ENCODE results near the gene ACLY. TPM values are rescaled to one million over a fixed set of nuclear protein-coding genes. Genes with fewer than 3 reads are reported as not detected.

Gene ACLY
- total and polyA plus RNA-seq, 2 of the 13 experiments (the other 11 are each of a cell fraction or from before 2014, with no cell fraction given), result 111 to 218 TPM

DNA sequence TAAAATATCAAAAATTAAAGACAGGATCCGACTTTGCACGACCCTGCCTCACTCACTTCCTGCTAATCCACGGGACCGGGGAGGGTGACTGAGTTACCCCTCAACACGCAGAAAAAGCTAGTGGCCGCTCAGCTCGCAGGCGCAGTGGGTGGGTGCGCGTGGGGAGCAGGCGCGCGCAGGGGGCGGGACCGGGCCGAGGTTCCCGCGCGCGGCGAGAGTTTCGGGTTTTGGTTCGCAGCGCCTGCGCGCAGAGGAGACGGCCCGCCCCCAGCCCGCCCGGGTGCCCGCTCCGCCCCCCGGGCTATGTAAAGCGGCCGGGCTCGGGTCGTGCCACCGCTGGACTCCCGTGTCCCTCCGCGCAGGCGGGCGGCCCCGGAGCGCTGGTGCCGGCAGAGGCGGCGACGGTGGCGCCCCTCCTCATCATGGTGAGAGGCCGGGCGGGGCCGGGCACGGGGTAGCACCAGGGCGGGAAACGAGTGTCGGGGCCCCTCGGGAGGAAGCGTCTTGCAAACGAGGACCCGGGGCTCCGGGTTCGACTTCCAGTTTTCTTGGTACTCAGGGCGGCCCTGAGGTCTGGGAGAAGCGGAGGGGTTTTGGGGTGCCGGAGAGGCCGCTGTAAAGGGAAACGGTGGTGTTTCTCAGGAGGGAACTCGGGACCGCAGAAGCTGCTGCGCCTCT, 47.9 kb upstream of the ACLY start, which contains the start of gene CNP (continued):
- peak; percentile 86 for TF ChIP-seq MYC (CRISPR knock-in tag; IDR thresholded peaks at IDR 0.05; ENCODE audit: borderline replicate concordance)
- TF ChIP-seq ZNF709 (CRISPR knock-in tag; IDR thresholded peaks at IDR 0.05), result peak; percentile 82; the same call in 1 of the 2 replicates
- TF ChIP-seq ZNF572 (CRISPR knock-in tag; IDR thresholded peaks at IDR 0.05), result peak; percentile 83; the same call in 1 of the 2 replicates
- peak; percentile 85; the same call in 1 of the 2 replicates for TF ChIP-seq ZNF234 (CRISPR knock-in tag; conservative IDR thresholded peaks at IDR 0.05)
- TF ChIP-seq, protein P1, sequence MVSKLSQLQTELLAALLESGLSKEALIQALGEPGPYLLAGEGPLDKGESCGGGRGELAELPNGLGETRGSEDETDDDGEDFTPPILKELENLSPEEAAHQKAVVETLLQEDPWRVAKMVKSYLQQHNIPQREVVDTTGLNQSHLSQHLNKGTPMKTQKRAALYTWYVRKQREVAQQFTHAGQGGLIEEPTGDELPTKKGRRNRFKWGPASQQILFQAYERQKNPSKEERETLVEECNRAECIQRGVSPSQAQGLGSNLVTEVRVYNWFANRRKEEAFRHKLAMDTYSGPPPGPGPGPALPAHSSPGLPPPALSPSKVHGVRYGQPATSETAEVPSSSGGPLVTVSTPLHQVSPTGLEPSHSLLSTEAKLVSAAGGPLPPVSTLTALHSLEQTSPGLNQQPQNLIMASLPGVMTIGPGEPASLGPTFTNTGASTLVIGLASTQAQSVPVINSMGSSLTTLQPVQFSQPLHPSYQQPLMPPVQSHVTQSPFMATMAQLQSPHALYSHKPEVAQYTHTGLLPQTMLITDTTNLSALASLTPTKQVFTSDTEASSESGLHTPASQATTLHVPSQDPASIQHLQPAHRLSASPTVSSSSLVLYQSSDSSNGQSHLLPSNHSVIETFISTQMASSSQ (IDR thresholded peaks at IDR 0.05; ENCODE audit: low read depth), result no peak
- TF ChIP-seq, protein P1 (CRISPR knock-in tag; IDR thresholded peaks at IDR 0.05; ENCODE audit: borderline replicate concordance), result peak; percentile 27; the same call in 1 of the 2 replicates
- TF ChIP-seq ZNF20 (CRISPR knock-in tag; IDR thresholded peaks at IDR 0.05), result no peak
- peak; percentile 55; the same call in 1 of the 2 replicates for TF ChIP-seq ZNF543 (CRISPR knock-in tag; IDR thresholded peaks at IDR 0.05)
- no peak for TF ChIP-seq ATAD3A (CRISPR knock-in tag; IDR thresholded peaks at IDR 0.05)
- TF ChIP-seq, protein P2, sequence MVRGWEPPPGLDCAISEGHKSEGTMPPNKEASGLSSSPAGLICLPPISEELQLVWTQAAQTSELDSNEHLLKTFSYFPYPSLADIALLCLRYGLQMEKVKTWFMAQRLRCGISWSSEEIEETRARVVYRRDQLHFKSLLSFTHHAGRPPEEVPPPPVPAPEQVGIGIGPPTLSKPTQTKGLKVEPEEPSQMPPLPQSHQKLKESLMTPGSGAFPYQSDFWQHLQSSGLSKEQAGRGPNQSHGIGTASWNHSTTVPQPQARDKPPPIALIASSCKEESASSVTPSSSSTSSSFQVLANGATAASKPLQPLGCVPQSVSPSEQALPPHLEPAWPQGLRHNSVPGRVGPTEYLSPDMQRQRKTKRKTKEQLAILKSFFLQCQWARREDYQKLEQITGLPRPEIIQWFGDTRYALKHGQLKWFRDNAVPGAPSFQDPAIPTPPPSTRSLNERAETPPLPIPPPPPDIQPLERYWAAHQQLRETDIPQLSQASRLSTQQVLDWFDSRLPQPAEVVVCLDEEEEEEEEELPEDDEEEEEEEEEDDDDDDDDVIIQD (CRISPR knock-in tag; IDR thresholded peaks at IDR 0.05; ENCODE audit: low read depth), result peak; percentile 51; the same call in 1 of the 2 replicates
- no peak for TF ChIP-seq NFIC (IDR thresholded peaks at IDR 0.05; ENCODE audit: low read length)
- no peak for TF ChIP-seq ZZZ3 (CRISPR knock-in tag; IDR thresholded peaks at IDR 0.05; ENCODE audit: borderline replicate concordance)
- peak; percentile 59 to 95; a peak in 3 of 4 replicates for TF ChIP-seq POLR2A (IDR thresholded peaks at IDR 0.05; ENCODE audit: insufficient read depth in 1 of 2, low read depth in 2 of 2, low read length in 2 of 2)
- TF ChIP-seq, protein P3, sequence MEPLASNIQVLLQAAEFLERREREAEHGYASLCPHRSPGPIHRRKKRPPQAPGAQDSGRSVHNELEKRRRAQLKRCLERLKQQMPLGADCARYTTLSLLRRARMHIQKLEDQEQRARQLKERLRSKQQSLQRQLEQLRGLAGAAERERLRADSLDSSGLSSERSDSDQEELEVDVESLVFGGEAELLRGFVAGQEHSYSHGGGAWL (CRISPR knock-in tag; IDR thresholded peaks at IDR 0.05), result peak; percentile 65
- TF ChIP-seq MXD4 (CRISPR knock-in tag; IDR thresholded peaks at IDR 0.05), result peak; percentile 53; the same call in 1 of the 2 replicates
- no peak for TF ChIP-seq KLF11 (CRISPR knock-in tag; IDR thresholded peaks at IDR 0.05)
- TF ChIP-seq MAFG (CRISPR knock-in tag; IDR thresholded peaks at IDR 0.05), result no peak
- TF ChIP-seq, protein P4, sequence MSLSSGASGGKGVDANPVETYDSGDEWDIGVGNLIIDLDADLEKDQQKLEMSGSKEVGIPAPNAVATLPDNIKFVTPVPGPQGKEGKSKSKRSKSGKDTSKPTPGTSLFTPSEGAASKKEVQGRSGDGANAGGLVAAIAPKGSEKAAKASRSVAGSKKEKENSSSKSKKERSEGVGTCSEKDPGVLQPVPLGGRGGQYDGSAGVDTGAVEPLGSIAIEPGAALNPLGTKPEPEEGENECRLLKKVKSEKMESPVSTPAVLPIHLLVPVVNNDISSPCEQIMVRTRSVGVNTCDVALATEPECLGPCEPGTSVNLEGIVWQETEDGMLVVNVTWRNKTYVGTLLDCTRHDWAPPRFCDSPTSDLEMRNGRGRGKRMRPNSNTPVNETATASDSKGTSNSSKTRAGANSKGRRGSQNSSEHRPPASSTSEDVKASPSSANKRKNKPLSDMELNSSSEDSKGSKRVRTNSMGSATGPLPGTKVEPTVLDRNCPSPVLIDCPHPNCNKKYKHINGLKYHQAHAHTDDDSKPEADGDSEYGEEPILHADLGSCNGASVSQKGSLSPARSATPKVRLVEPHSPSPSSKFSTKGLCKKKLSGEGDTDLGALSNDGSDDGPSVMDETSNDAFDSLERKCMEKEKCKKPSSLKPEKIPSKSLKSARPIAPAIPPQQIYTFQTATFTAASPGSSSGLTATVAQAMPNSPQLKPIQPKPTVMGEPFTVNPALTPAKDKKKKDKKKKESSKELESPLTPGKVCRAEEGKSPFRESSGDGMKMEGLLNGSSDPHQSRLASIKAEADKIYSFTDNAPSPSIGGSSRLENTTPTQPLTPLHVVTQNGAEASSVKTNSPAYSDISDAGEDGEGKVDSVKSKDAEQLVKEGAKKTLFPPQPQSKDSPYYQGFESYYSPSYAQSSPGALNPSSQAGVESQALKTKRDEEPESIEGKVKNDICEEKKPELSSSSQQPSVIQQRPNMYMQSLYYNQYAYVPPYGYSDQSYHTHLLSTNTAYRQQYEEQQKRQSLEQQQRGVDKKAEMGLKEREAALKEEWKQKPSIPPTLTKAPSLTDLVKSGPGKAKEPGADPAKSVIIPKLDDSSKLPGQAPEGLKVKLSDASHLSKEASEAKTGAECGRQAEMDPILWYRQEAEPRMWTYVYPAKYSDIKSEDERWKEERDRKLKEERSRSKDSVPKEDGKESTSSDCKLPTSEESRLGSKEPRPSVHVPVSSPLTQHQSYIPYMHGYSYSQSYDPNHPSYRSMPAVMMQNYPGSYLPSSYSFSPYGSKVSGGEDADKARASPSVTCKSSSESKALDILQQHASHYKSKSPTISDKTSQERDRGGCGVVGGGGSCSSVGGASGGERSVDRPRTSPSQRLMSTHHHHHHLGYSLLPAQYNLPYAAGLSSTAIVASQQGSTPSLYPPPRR (CRISPR knock-in tag; IDR thresholded peaks at IDR 0.05; ENCODE audit: borderline replicate concordance), result no peak

All from HepG2 (cell line).